Spleen (tissue), 11 donors: Measurements from ENCODE around the gene IPO9. TPM values are rescaled to one million over a fixed set of nuclear protein-coding genes. Genes with fewer than 3 reads are reported as not detected.
A peak's percentile ranks its signal among the peaks of the same experiment; 100 is the strongest.

Source experiments
- DNase-seq: peaks from one replicate; pipeline ENCODE4 v3.0.0-alpha.2; 2020
- H3K27ac ChIP-seq, 8 donors: fragments of 200-600 bp; sonication (generic) in 7 of 8; 1 replicate in 4 of 8; 2 replicates in 4 of 8; pipeline versions ENCODE4 v1.5.0 to v1.8.0; 2016 to 2021; ENCODE audit warnings: inconsistent platforms in 4 of 8, mild to moderate bottlenecking in 4 of 8, moderate library complexity in 1 of 8
- H3K27me3 ChIP-seq, 7 donors: fragments of 200-600 bp; sonication (generic) in 6 of 7; replicated peaks in 1 of 7; 1 replicate in 4 of 7; 2 replicates in 3 of 7; pipeline versions ENCODE4 v1.5.0 to v1.8.0; 2016 to 2021; ENCODE audit warnings: inconsistent platforms in 3 of 7, mild to moderate bottlenecking in 1 of 7
- H3K36me3 ChIP-seq, 6 donors: fragments of 200-600 bp; sonication (generic) in 5 of 6; 1 replicate in 4 of 6; 2 replicates in 2 of 6; pipeline versions ENCODE4 v1.5.0 to v1.8.0; 2016 to 2021; ENCODE audit warnings: inconsistent platforms in 2 of 6
- H3K4me1 ChIP-seq, 6 donors: fragments of 200-600 bp; sonication (generic) in 5 of 6; 1 replicate in 3 of 6; 2 replicates in 3 of 6; pipeline versions ENCODE4 v1.5.0 to v1.8.0; 2016 to 2021; ENCODE audit warnings: inconsistent platforms in 3 of 6
- H3K4me3 ChIP-seq, 8 donors: fragments of 200-600 bp; sonication (generic) in 7 of 8; 1 replicate in 4 of 8; 2 replicates in 4 of 8; pipeline versions ENCODE4 v1.5.0 to v1.8.0; 2016 to 2021; ENCODE audit warnings: inconsistent platforms in 4 of 8, mild to moderate bottlenecking in 4 of 8, moderate library complexity in 2 of 8
- H3K9me3 ChIP-seq, 8 donors: fragments of 200-600 bp; sonication (generic) in 7 of 8; 1 replicate in 4 of 8; 2 replicates in 4 of 8; pipeline versions ENCODE4 v1.5.0 to v1.8.0; 2016 to 2021; ENCODE audit warnings: inconsistent platforms in 4 of 8
- POLR2A ChIP-seq, 3 donors: fragments of 450-650 bp; IDR thresholded peaks; one replicate each; pipeline ENCODE4 v1.5.1; 2017; ENCODE audit warnings: antibody characterized with exemption in 3 of 3, mild to moderate bottlenecking in 1 of 3
- POLR2AphosphoS5 ChIP-seq, 3 donors: sonication (generic); formaldehyde crosslinking; IDR thresholded peaks; one replicate each; pipeline ENCODE4 v1.5.1; 2017; ENCODE audit warnings: antibody characterized with exemption in 3 of 3
- WGBS, 5 donors: extraction: QIAGEN DNeasy Blood & Tissue Kit in 3 of 5; methylation state at CpG; one replicate each; pipeline versions ENCODE4 v1.1.5 to v1.1.7; 2013 to 2018; 5-methylcytosine and 5-hydroxymethylcytosine counted together
- intact Hi-C: fragments of 100-400 bp; cut with DNase I; formaldehyde crosslinking; loops from one replicate; pipeline ENCODE4 v1.15.0; 2023; ENCODE audit warnings: low total_unique reads
- polyA plus RNA-seq, 3 donors: library from polyadenylated mRNA; stranded (reverse); fragments of 200-250 nt; gene quantifications; one replicate each; pipeline ENCODE4 v1.2.1, GENCODE V29; 2013
- total RNA-seq, 7 donors: library from RNA; depleted of rRNA in 3 of 7; stranded (reverse); fragments of >200 nt in 3 of 7; fragmentation: NEBNext Ultra II Directional in 4 of 7; extraction: Animal tissue kit (Norgen Biotek cat#: 25700) in 4 of 7; gene quantifications; one replicate each; pipeline versions ENCODE4 v1.1.0 to v1.2.1, GENCODE V29; 2016 to 2021
- TF ChIP-seq, protein P1 (sequence below), 11 experiments: fragments of 200-600 bp in 7 of 11; fragments of 450-650 bp in 4 of 11; sonication (generic) in 4 of 11; IDR thresholded peaks in 8 of 11; conservative IDR thresholded peaks in 3 of 11; 1 replicate in 7 of 11; 2 replicates in 4 of 11; pipeline versions ENCODE4 v1.4.0 to v1.8.0; 2016 to 2021; ENCODE audit warnings: antibody characterized with exemption in 11 of 11, inconsistent platforms in 4 of 11, mild to moderate bottlenecking in 1 of 11
- donor health status: healthy with polysubstance abuse.
- donor health status: DM: no; HTN: no; CAD: no; lungs with moderate emphysema.
- donor health status: DM: no; HTN: no; CAD: no.
- donor health status: Bipolar disorder and iron deficiency.
- donor health status: healthy.
- donor health status: DM: no; HTN: no; CAD: no.
- donor health status: DM: yes; HTN: yes; CAD: no.

The IPO9 gene
- total and polyA plus RNA-seq, 10 donors: 13.8 to 35.7 (median 27.1) TPM

DNA sequence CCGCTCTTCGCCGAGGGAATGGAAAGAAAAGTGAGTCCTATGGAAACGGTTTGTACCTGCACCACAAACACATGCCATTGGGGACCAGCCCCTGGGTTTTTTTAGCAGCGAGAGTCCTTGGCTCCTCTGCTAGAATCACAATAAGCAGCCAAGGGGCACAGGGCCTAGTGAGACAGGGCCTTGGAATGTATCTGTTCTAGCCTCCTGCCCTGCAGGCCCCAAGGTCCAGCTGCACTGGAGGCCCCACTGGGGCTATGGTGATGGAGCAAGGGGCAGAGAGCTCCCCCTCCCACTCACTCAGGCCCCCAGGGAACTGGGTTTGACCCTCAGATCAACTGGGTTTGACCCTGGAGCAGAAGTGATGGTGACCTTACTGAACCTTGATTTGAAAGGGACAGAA lies 74.2 kb downstream of the IPO9 start:
- Histone ChIP-seq H3K27me3 (no peaks in the 10 kb centered on the region), H3K9me3 (no peaks in the 10 kb centered on the region), H3K4me3 (no peak overlapping the region), H3K4me1 (peaks cover 0 to 10% (median 2%) of the 10 kb centered on the region in 6 donors), H3K36me3 (peaks cover 0 to 5% (median 0%) of the 10 kb centered on the region in 6 donors), H3K27ac (peak overlapping the region in 3 of 8 donors; percentile 59 to 72 (median 69))
- WGBS, 5 donors: 75 to 94% (median 87%) methylated on average over 5 of the region's 5 CpGs
- intact Hi-C loops: no loop called here
- DNase-seq: no peak
- TF ChIP-seq POLR2AphosphoS5 (IDR thresholded peaks at IDR 0.05): peak in 1 of 3 donors; percentile 17
- TF ChIP-seq POLR2A (IDR thresholded peaks at IDR 0.05): no peak
- TF ChIP-seq, protein P1, sequence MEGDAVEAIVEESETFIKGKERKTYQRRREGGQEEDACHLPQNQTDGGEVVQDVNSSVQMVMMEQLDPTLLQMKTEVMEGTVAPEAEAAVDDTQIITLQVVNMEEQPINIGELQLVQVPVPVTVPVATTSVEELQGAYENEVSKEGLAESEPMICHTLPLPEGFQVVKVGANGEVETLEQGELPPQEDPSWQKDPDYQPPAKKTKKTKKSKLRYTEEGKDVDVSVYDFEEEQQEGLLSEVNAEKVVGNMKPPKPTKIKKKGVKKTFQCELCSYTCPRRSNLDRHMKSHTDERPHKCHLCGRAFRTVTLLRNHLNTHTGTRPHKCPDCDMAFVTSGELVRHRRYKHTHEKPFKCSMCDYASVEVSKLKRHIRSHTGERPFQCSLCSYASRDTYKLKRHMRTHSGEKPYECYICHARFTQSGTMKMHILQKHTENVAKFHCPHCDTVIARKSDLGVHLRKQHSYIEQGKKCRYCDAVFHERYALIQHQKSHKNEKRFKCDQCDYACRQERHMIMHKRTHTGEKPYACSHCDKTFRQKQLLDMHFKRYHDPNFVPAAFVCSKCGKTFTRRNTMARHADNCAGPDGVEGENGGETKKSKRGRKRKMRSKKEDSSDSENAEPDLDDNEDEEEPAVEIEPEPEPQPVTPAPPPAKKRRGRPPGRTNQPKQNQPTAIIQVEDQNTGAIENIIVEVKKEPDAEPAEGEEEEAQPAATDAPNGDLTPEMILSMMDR (IDR thresholded peaks at IDR 0.05 in 8 of 11, conservative IDR thresholded peaks at IDR 0.05 in 3 of 11): no peak

DNA sequence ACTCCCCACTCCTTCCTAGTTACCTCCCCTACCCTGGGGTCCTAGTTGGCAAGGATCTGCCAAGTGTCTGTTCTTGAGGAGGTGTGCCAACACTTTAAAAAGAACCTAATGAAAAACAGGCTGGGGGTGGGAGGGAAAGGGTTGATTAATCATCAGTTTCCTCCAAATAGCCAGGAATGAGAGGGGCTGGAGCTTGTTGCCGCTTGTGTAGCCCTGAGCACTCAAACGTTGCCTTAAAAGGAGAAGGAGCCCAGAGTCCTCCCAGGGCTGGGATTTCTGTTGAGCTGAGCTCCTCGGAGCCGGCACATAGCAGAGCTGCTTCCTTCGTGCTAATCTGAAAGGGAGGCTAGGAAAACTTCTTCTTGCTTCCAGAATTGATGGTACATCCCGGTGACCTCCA lies 75.6 kb downstream of the IPO9 start:
- no peak for DNase-seq
- Histone ChIP-seq H3K27ac (peak overlapping the region in 7 of 8 donors; percentile 51 to 72 (median 59)), H3K9me3 (no peaks in the 10 kb centered on the region), H3K36me3 (no peaks in the 10 kb centered on the region), H3K4me3 (no peak overlapping the region), H3K4me1 (peaks cover 0 to 10% (median 2%) of the 10 kb centered on the region in 6 donors), H3K27me3 (no peaks in the 10 kb centered on the region)
- TF ChIP-seq POLR2AphosphoS5 (IDR thresholded peaks at IDR 0.05) (peak in 1 of 3 donors; percentile 51), POLR2A (IDR thresholded peaks at IDR 0.05) (no peak)
- TF ChIP-seq, protein P1 (IDR thresholded peaks at IDR 0.05 in 8 of 11, conservative IDR thresholded peaks at IDR 0.05 in 3 of 11): no peak
- intact Hi-C loops: no loop called here
- 60 to 76% (median 65%) methylated on average over 6 of the region's 6 CpGs for WGBS, 5 donors

DNA sequence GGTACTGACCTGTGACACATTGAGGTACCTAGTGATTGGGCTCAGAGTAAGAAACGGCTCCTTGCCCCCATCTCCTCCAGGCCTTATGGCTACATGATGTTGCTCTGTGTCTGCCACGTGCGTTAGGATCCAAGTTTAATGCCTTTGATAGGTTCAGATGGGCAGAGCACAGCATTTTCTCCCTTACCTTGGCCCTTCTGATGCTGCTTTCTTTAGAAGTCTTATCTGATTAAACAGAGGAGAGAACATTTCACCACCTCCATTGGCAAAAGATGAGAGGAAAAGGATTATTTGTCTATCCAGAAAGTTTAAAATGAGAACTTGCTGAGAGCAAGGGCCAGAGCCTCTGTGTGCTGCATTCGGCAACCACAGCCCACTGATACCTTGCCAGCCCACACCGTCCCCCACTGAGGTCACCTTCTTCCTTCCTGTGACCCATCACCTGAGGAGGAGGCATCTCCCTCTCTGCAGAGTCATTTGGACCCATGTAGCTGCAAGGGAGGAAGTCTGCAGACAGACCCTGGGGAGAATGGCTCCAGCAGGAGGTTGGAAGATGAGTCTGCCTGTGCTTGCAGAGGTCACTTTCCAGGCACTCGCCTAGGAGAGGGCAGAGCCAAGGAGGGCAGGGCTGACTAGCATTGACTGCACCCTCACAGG lies 76.4 kb downstream of the IPO9 start:
- Histone ChIP-seq H3K4me1 (peaks cover 0 to 10% (median 2%) of the 10 kb centered on the region in 6 donors), H3K4me3 (no peak overlapping the region), H3K27me3 (no peaks in the 10 kb centered on the region), H3K27ac (peak overlapping the region in 7 of 8 donors; percentile 12 to 72 (median 59)), H3K9me3 (no peaks in the 10 kb centered on the region), H3K36me3 (no peaks in the 10 kb centered on the region)
- TF ChIP-seq POLR2A (IDR thresholded peaks at IDR 0.05): no peak
- no peak for TF ChIP-seq POLR2AphosphoS5 (IDR thresholded peaks at IDR 0.05)
- TF ChIP-seq, protein P1 (IDR thresholded peaks at IDR 0.05 in 8 of 11, conservative IDR thresholded peaks at IDR 0.05 in 3 of 11): no peak
- DNase-seq: no peak
- WGBS, 5 donors: 47 to 82% (median 71%) methylated on average over 5 to 6 of the region's 6 CpGs
- intact Hi-C loops: loop anchor here (5.0 kb wide), 1 partner anchor 37 kb away; no protein-coding TSS in a partner anchor

DNA sequence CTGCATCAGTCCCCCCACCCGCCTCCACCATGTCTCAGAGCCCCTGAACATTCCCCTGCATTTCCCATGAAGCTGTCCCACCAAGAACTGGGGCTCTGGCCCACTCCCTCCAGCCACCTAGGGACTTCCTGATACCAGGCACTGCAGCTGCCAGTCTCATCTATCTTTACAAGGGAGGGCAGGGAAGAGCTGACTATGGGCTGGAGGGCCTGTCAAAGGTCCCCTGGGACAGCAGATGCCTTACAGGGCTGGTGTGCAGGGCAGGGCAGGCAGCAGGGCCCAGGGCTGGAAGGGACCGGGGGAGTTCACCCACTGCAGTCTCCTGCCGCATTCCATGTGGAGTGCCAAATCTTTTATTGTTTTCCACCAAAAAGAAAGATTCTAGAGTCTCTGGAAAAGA lies 77.4 kb downstream of the IPO9 start:
- no peak for DNase-seq
- no peaks in the 10 kb centered on the region for H3K36me3 ChIP-seq
- TF ChIP-seq, protein P1 (IDR thresholded peaks at IDR 0.05 in 8 of 11, conservative IDR thresholded peaks at IDR 0.05 in 3 of 11): no peak
- TF ChIP-seq POLR2A (IDR thresholded peaks at IDR 0.05): no peak
- TF ChIP-seq POLR2AphosphoS5 (IDR thresholded peaks at IDR 0.05): no peak
- WGBS, 5 donors: 81 to 97% (median 87%) methylated on average over 3 of the region's 3 CpGs
- H3K4me3 ChIP-seq: no peak overlapping the region
- no peaks in the 10 kb centered on the region for H3K27me3 ChIP-seq
- intact Hi-C loops: loop anchor here (5.0 kb wide), 1 partner anchor 36 kb away; no protein-coding TSS in a partner anchor
- no peaks in the 10 kb centered on the region for H3K9me3 ChIP-seq
- H3K27ac ChIP-seq: peak overlapping the region in 6 of 8 donors; percentile 3 to 72 (median 64)
- peaks cover 0 to 10% (median 2%) of the 10 kb centered on the region in 6 donors for H3K4me1 ChIP-seq
